ENCODE measurements around the gene TXNL4A.

DNA sequence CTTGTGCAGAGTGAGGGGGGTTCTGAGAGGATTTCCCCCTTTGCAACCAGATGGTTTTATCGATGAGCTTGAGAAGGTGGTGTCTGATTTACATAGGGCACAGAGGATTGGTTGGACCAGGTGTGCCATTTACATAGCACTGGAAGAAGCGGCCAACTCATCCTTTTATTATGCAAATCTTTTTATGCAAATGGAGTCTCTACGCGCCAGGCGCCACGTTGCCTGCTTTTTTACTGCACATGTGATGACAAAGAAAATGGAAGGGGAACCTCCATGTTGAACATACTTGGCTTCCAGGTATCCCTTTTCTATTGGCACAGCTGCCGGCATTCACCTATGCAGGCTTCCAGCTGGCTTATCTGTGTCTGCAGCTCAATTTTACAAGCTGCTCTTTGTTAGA is 18.4 kb upstream of the TXNL4A start:
- TF ChIP-seq, protein P1, sequence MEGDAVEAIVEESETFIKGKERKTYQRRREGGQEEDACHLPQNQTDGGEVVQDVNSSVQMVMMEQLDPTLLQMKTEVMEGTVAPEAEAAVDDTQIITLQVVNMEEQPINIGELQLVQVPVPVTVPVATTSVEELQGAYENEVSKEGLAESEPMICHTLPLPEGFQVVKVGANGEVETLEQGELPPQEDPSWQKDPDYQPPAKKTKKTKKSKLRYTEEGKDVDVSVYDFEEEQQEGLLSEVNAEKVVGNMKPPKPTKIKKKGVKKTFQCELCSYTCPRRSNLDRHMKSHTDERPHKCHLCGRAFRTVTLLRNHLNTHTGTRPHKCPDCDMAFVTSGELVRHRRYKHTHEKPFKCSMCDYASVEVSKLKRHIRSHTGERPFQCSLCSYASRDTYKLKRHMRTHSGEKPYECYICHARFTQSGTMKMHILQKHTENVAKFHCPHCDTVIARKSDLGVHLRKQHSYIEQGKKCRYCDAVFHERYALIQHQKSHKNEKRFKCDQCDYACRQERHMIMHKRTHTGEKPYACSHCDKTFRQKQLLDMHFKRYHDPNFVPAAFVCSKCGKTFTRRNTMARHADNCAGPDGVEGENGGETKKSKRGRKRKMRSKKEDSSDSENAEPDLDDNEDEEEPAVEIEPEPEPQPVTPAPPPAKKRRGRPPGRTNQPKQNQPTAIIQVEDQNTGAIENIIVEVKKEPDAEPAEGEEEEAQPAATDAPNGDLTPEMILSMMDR (conservative IDR thresholded peaks at IDR 0.05 in 1 of 2, IDR thresholded peaks at IDR 0.05 in 1 of 2; ENCODE audit: extremely low read depth in 1 of 2, insufficient read depth in 1 of 2, low read depth in 1 of 2, low read length in 2 of 2): no peak
- TF ChIP-seq EZH2 (IDR thresholded peaks at IDR 0.05; ENCODE audit: borderline replicate concordance, low read length): no peak

Measured in mammary epithelial cell (primary cell).